K562 (cell line): Measurements from ENCODE around the gene MRPL32. TPM values are rescaled to one million over a fixed set of nuclear protein-coding genes. Genes with fewer than 3 reads are reported as not detected.

Experiments
- ATAC-seq: fragments of 200-7000 bp; cut with Tn5 transposase; 3 replicates; pipeline ENCODE4 v1.9.1; 2020; ENCODE audit warnings: moderate library complexity
- BruUV-seq: library from RNA; stranded (reverse); fragments of 400-500 nt; replicated peaks from 2 replicates; lab custom pipeline; 2021; lab: Mats Ljungman, UMichigan
- CTCF ChIA-PET: fragments of 300-600 bp; formaldehyde crosslinking; extraction: SDS; loops from one replicate; lab custom pipeline; 2021; ENCODE audit warnings: low intra/inter-chr PET ratio; lab: Yijun Ruan, JAX
- POLR2A ChIA-PET: fragments of 300-600, 350-650 bp; sonication (Branson Sonifier 250); formaldehyde crosslinking; extraction: SDS; loops from one replicate; lab custom pipeline; 2021; ENCODE audit warnings: antibody characterized with exemption, inconsistent platforms; lab: Yijun Ruan, JAX
- DNase-seq, 4 experiments: peaks; one replicate each; pipeline versions ENCODE4 v3.0.0 to v3.0.0-alpha.2; 2011 to 2018; ENCODE audit warnings: low spot score in 3 of 4, mixed read lengths in 3 of 4; ENCODE audit errors: extremely low read depth in 1 of 4
- FAIRE-seq: peaks from 2 replicates; lab custom pipeline; 2011; peaks lifted over from hg19 to GRCh38; lab: Jason Lieb, UNC
- H2AFZ ChIP-seq: 2 replicates; pipeline ENCODE4 v1.6.0; 2011; ENCODE audit warnings: low read depth, low read length, control low read depth, inconsistent platforms
- H3K27ac ChIP-seq: fragments of 200-600 bp; 3 replicates; pipeline ENCODE4 v1.8.0; 2011; ENCODE audit warnings: low read depth, mild to moderate bottlenecking, control low read depth, inconsistent platforms, low read length, moderate library complexity, mixed read lengths; ENCODE audit errors: extremely low read depth
- H3K27me3 ChIP-seq, 2 experiments: fragments of 300-600 bp in 1 of 2; 2 replicates in 1 of 2; 3 replicates in 1 of 2; pipeline versions ENCODE4 v1.6.0 to v1.8.0; 2011; ENCODE audit warnings: inconsistent platforms in 2 of 2, low read length in 2 of 2, mild to moderate bottlenecking in 1 of 2, mixed read lengths in 1 of 2, moderate library complexity in 1 of 2; ENCODE audit not compliant: control insufficient read depth in 2 of 2, insufficient read depth in 2 of 2
- H3K36me3 ChIP-seq: fragments of 300-600 bp; 3 replicates; pipeline ENCODE4 v1.8.0; 2011; ENCODE audit warnings: mild to moderate bottlenecking, low read length, inconsistent platforms; ENCODE audit not compliant: control insufficient read depth, insufficient read depth
- H3K4me1 ChIP-seq, 2 experiments: fragments of 200-600 bp in 1 of 2; replicated peaks in 1 of 2; 2 replicates in 1 of 2; 3 replicates in 1 of 2; pipeline versions ENCODE4 v1.5.1 to v1.8.0; 2011; ENCODE audit warnings: inconsistent platforms in 2 of 2, low read length in 2 of 2, mild to moderate bottlenecking in 1 of 2, mixed read lengths in 1 of 2, moderate library complexity in 1 of 2; ENCODE audit not compliant: control insufficient read depth in 2 of 2, insufficient read depth in 2 of 2
- H3K4me2 ChIP-seq: 2 replicates; pipeline ENCODE4 v1.6.1; 2011; ENCODE audit warnings: low read length, control low read depth, inconsistent platforms, mixed read lengths; ENCODE audit not compliant: insufficient read depth
- H3K4me3 ChIP-seq: fragments of 200-600 bp; sonication (generic), shearing (Covaris generic); 2 replicates; pipeline ENCODE4 v1.5.1; 2016; ENCODE audit warnings: control low read depth, inconsistent platforms
- H3K79me2 ChIP-seq: fragments of 200-600 bp; 3 replicates; pipeline ENCODE4 v1.8.0; 2011; ENCODE audit warnings: low read length, inconsistent platforms; ENCODE audit not compliant: control insufficient read depth, insufficient read depth
- H3K9ac ChIP-seq, 2 experiments: 2 replicates each; pipeline versions ENCODE4 v1.6.0 to v1.6.1; 2011; ENCODE audit warnings: low read depth in 2 of 2, low read length in 2 of 2, control low read depth in 1 of 2, inconsistent platforms in 1 of 2, mild to moderate bottlenecking in 1 of 2, mixed read lengths in 1 of 2; ENCODE audit not compliant: insufficient read depth in 1 of 2
- H3K9me1 ChIP-seq: one replicate; pipeline ENCODE4 v1.6.0; 2011; ENCODE audit warnings: inconsistent platforms, mild to moderate bottlenecking, low read length, moderate library complexity; ENCODE audit not compliant: control insufficient read depth, insufficient read depth
- H3K9me3 ChIP-seq: replicated peaks from 2 replicates; pipeline ENCODE4 v1.5.1; 2011; ENCODE audit warnings: low read depth, low read length, inconsistent platforms; ENCODE audit not compliant: control insufficient read depth, insufficient read depth
- H4K20me1 ChIP-seq: replicated peaks from 2 replicates; pipeline ENCODE4 v1.6.1; 2011; ENCODE audit warnings: low read length, inconsistent platforms, mixed read lengths; ENCODE audit not compliant: control insufficient read depth, insufficient read depth
- CBX3 ChIP-seq, 2 experiments: IDR thresholded peaks; 1 replicate in 1 of 2; 2 replicates in 1 of 2; pipeline ENCODE4 v1.6.1; 2012; ENCODE audit warnings: inconsistent platforms in 2 of 2, low read length in 2 of 2, borderline replicate concordance in 1 of 2, control low read depth in 1 of 2
- MEF2A ChIP-seq: IDR thresholded peaks from 2 replicates; pipeline ENCODE4 v1.6.1; 2011; ENCODE audit warnings: low read depth, mild to moderate bottlenecking, low read length, moderate library complexity; ENCODE audit not compliant: control insufficient read depth
- MEIS2 ChIP-seq: fragments of 450-650 bp; IDR thresholded peaks from 2 replicates; pipeline ENCODE4 v1.6.1; 2014; ENCODE audit warnings: mild to moderate bottlenecking; ENCODE audit not compliant: partially characterized antibody
- NCOA1 ChIP-seq: fragments of 450-650 bp; IDR thresholded peaks from 2 replicates; pipeline ENCODE4 v1.6.1; 2016; ENCODE audit warnings: low read depth
- PTTG1 ChIP-seq: fragments of 450-650 bp; IDR thresholded peaks from 2 replicates; pipeline ENCODE4 v1.6.1; 2016; ENCODE audit warnings: low read depth, mild to moderate bottlenecking, missing genetic modification characterization, missing compliant biosample characterization
- TOE1 ChIP-seq, 2 experiments: fragments of 450-650 bp in 1 of 2; sonication (generic) in 1 of 2; formaldehyde crosslinking in 1 of 2; IDR thresholded peaks; 2 replicates each; pipeline versions ENCODE4 v1.7.1 to v1.8.0; 2016 to 2022; ENCODE audit warnings: borderline replicate concordance in 2 of 2, mild to moderate bottlenecking in 2 of 2, antibody characterized with exemption in 1 of 2, inconsistent platforms in 1 of 2, low read depth in 1 of 2, missing genetic modification reagents in 1 of 2, moderate library complexity in 1 of 2
- TRIM24 ChIP-seq, 2 experiments: fragments of 450-650 bp; IDR thresholded peaks; 2 replicates each; pipeline ENCODE4 v1.6.1; 2016
- ZNF133 ChIP-seq: fragments of 250-450 bp; sonication (Bioruptor Pico); IDR thresholded peaks from 2 replicates; pipeline ENCODE4 v1.4.0; 2020; ENCODE audit warnings: mild to moderate bottlenecking
- ZNF134 ChIP-seq: fragments of 250-450 bp; sonication (Bioruptor Pico); conservative IDR thresholded peaks from 2 replicates; pipeline ENCODE4 v1.4.0; 2020
- WGBS: fragments of 100-300 bp; shearing (Covaris generic); methylation state at CpG from one replicate; pipeline ENCODE4 v1.1.6; 2016; ENCODE audit warnings: low coverage, mixed read lengths; ENCODE audit not compliant: insufficient coverage; ENCODE audit errors: missing lambda C conversion rate; 5-methylcytosine and 5-hydroxymethylcytosine counted together
- in situ Hi-C: fragments of 300-500 bp; cut with MboI; formaldehyde crosslinking; loops from 4 replicates; pipeline ENCODE4 v1.15.0; 2018; ENCODE audit warnings: inconsistent platforms, mixed read lengths
- intact Hi-C: fragments of 100-400 bp; cut with micrococcal nuclease; formaldehyde crosslinking; loops from 2 replicates; pipeline ENCODE4 v1.14.2; 2022
- polyA plus RNA-seq, 8 experiments: library from polyadenylated mRNA; depleted of rRNA in 4 of 8; stranded (reverse) in 5 of 8; unstranded in 3 of 8; fragments of >200 nt; fragmentation: Nextera tagmentation in 2 of 8; fragmentation: Illumina TruSeq in 1 of 8; extraction: Ambion mirVana in 2 of 8; extraction: Trizol in 1 of 8; gene quantifications; 2 replicates each; pipeline versions ENCODE4 v1.2.1 to v1.2.3, GENCODE V29; 2011 to 2014; ENCODE audit warnings: inconsistent platforms in 1 of 8, missing spikeins in 1 of 8
- total RNA-seq, 7 experiments: library from RNA; depleted of rRNA in 6 of 7; stranded (reverse); fragments of >200 nt in 6 of 7; fragmentation: Illumina TruSeq in 2 of 7; extraction: Trizol in 2 of 7; gene quantifications; 2 replicates each; pipeline versions ENCODE4 v1.2.1 to v1.2.3, GENCODE V29; 2011 to 2021; ENCODE audit warnings: low replicate concordance in 1 of 7

The MRPL32 gene
- total and polyA plus RNA-seq, 9 of the 15 experiments (the other 6 are each of a cell fraction or from before 2014, with no cell fraction given), result 75.5 to 351 (median 138) TPM

DNA sequence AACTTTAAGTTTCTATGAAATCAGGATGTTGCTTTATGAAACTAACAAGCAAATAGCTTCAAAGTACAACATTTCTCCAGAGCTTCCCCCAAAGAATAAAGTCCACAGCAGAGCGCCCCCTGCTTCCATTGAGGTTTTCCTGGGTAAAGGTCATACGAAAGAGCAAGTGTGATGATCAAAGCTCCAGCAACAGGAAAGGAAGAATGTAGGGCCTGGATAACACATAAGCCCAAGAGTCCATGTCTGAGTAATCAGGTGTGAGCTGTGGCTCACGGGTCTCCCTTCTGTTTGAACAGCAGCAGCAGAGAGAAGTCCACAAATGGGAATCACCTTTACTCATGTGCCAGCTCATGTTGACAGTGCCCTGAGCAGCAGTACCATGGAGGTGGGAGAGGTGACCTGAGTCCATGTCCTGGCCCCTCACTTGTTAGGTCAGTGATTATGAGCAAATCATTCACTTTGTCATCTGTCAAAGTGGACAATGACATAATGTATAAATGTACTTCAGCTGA, 50.5 kb downstream of the MRPL32 start:
- H3K9me1 ChIP-seq, result no peaks in the 10 kb centered on the region
- peaks cover 20% of the 10 kb centered on the region for H3K9me3 ChIP-seq
- no peaks in the 10 kb centered on the region for H3K27me3 ChIP-seq
- in situ Hi-C loops (no loop called here), intact Hi-C loops (no loop called here)
- H2AFZ ChIP-seq, result no peak overlapping the region
- H3K9ac ChIP-seq, result no peak overlapping the region
- ChIA-PET POLR2A (interaction anchor here (0.7 kb wide), 1 partner anchor 122 kb away, joined by 3 read pairs; no protein-coding TSS in a partner anchor), CTCF (no interaction called here)
- no peaks in the 10 kb centered on the region for H4K20me1 ChIP-seq
- WGBS, result 64% methylated on average over 3 of the region's 3 CpGs
- H3K4me2 ChIP-seq, result no peak overlapping the region
- DNase-seq (no peak), ATAC-seq (no peak), FAIRE-seq (no peak)
- no TSS peak for BruUV-seq
- H3K4me3 ChIP-seq, result no peak overlapping the region
- no peaks in the 10 kb centered on the region for H3K79me2 ChIP-seq
- peaks cover 5 to 25% of the 10 kb centered on the region in 2 experiments; a peak in 4 of 5 replicates for H3K4me1 ChIP-seq
- H3K27ac ChIP-seq, result no peak overlapping the region; the same call in 2 of the 3 replicates
- H3K36me3 ChIP-seq, result peaks cover 2% of the 10 kb centered on the region; the same call in 2 of the 3 replicates
- TF ChIP-seq PTTG1 (no peak), MEIS2 (peak; percentile 7), ZNF134 (CRISPR knock-in tag) (no peak), NCOA1 (no peak), TOE1 (IDR thresholded peaks at IDR 0.05; ENCODE audit: borderline replicate concordance) (no peak), TOE1 (CRISPR knock-in tag; IDR thresholded peaks at IDR 0.05; ENCODE audit: borderline replicate concordance, low read depth) (no peak)

DNA sequence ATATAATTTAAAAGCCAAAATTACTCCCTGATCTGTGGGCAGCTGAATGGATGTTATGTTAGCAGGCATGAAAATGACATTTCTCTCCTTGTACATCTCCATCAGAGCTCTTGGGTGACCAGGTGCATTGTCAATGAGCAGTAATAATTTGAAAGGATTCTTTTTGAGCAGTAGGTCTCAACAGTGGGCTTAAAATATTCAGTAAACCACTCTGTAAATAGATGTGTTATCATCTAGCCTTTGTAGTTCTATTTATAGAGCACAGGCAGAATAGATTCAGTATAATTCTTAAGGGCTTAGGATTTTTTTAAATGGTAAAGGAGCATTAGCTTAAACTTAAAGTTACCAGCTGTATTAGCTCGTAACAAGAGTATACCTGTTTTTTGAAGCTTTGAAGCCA, 52.0 kb downstream of the MRPL32 start:
- Histone ChIP-seq H3K9ac (no peak overlapping the region), H4K20me1 (no peaks in the 10 kb centered on the region), H3K4me3 (no peak overlapping the region), H3K9me3 (peaks cover 20% of the 10 kb centered on the region), H3K4me1 (peaks cover 5 to 38% of the 10 kb centered on the region in 2 experiments), H3K79me2 (no peaks in the 10 kb centered on the region), H3K36me3 (peaks cover 2% of the 10 kb centered on the region; the same call in 2 of the 3 replicates), H2AFZ (no peak overlapping the region), H3K27ac (no peak overlapping the region), H3K9me1 (no peaks in the 10 kb centered on the region), H3K4me2 (no peak overlapping the region), H3K27me3 (no peaks in the 10 kb centered on the region)
- no TSS peak for BruUV-seq
- POLR2A ChIA-PET, result no interaction called here
- in situ Hi-C loops (no loop called here), intact Hi-C loops (no loop called here)
- ATAC-seq, result no peak
- no peak for FAIRE-seq
- 0 out of 3 replicates have a peak, but pooled peaks of 1 of the 2 experiments have one; percentile 54 for TF ChIP-seq CBX3 (IDR thresholded peaks at IDR 0.05; ENCODE audit: borderline replicate concordance in 1 of 2, low read length in 2 of 2)
- no peak for TF ChIP-seq ZNF133 (CRISPR knock-in tag)
- peak in 1 of 2 experiments; percentile 47; a peak in 2 of 4 replicates for TF ChIP-seq TRIM24 (IDR thresholded peaks at IDR 0.05)
- peak; percentile 80; the same call in 1 of the 2 replicates for TF ChIP-seq MEF2A
- WGBS, result 76% methylated on average over 1 of the region's 1 CpG
- CTCF ChIA-PET, result no interaction called here
- DNase-seq, result no peak
